ENCODE data around the gene CCDC34.
A peak's percentile ranks its signal among the peaks of the same experiment; 100 is the strongest.

CCDC34 gene, protein sequence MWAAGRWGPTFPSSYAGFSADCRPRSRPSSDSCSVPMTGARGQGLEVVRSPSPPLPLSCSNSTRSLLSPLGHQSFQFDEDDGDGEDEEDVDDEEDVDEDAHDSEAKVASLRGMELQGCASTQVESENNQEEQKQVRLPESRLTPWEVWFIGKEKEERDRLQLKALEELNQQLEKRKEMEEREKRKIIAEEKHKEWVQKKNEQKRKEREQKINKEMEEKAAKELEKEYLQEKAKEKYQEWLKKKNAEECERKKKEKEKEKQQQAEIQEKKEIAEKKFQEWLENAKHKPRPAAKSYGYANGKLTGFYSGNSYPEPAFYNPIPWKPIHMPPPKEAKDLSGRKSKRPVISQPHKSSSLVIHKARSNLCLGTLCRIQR

DNA sequence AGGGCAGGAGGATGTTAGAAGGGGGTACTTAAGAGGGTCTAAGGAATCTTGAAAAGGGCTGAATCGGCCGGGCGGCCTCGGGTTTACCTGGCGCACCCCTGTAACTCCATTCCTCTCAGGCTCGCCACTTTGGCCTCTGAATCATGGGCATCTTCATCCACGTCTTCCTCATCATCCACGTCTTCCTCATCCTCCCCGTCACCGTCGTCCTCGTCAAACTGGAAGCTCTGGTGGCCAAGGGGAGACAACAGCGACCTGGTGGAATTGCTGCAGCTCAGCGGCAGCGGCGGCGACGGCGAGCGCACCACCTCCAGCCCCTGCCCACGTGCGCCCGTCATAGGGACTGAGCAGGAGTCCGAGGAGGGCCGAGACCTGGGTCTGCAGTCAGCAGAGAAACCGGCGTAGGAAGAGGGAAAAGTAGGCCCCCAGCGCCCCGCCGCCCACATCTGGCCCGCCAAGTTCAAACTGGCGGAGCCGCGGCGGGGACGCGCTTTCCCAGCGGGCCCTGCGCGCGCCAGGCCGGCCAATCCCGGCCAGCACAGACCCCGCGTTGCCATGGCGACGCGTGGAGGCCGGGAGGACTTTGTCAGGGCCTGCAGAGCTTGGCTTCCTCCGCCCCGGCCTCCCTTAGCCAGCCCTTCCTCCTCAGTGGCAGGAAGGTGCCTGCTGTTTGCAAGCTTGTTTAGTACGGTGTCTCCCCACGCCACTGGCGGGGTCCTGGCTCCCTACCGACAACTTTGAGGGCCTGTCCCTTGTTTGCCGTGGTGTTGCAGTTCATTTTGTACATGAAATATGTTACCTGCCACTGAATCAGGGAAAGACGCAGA, at the start of gene CCDC34:
CCDC34 (minus strand) TSS at position 467 of the 827 bp plus-strand sequence; CDS start at position 446, 21 bp downstream.
- peak; percentile 85 for DNase-seq

DNA sequence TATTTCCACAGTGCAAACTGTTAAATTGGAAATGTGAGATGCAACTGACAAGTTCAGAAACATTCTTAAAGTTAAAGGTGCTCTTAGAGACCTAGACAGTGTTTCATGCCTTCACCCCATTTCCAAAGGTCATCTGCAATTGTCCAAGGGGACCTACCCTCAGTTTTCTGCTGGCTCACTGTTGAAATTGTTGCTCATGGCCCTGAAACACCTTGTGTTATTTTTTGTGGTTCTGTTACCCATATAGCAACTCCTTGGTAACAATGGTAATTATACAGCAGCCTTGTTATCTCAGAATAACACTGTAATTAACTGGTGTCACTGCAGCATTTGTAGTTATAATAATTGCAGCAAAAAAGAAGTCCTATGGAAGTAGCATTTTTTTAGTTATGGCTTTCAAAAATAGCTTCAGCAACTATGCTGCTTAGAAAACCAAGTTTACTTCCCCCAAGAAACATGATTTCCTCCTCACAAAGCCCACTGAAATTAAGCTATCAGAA, 49.2 kb upstream of the CCDC34 start:
- DNase-seq: no peak

DNA sequence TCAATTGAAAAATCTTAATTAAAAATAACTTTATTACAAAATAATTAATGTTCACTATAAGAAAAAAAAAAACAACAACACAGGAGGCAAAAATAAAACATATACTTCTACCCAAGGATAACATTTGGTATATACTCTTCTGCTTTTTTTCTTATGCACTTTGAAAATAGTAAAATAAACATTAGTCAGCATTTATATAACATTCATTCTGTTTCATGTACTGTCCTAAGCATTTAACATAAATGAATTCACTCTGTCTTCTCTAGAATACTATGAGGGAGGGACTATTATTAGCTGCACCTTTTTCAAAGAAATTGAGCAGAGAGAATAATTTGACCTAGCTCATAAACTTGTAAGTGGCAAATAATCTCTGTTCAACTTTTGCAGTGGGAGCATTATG, 48.3 kb upstream of the CCDC34 start:
- no peak for DNase-seq

DNA sequence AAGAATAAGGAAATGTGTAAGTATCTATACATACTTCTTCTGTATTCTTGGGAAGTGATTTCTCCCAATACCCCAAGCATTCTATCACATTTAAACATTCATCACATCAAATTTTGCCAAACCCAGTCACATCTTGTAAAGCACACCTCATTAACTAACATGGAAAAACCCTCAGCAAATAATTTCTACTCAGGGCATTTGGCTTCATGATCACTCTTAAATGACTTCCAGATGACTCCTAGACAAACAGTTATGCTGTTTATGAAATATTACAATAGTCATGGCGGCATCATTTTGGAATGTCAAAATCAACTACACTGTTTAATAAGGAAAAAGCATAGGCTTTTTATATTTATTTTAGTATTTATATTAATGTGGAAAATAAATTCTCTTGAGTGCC, 47.3 kb upstream of the CCDC34 start:
- no peak for DNase-seq

DNA sequence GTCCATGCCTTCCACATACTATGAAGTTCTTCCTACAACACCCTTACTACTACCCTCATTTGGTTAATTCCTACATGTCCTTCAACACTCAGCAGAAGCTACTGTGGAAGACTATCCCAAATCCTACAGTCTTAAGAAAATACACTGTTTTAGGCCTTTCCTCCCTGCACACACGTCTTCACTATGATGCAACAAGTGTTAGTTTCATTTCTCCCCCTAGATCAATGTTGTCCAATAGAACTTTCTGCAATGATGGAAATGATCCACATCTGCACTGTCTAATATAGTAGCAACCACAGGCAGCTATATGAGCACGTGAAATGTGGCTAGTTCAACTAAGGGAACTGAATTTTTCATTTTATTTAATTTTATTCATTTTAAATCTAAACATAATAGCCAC, 46.7 kb upstream of the CCDC34 start:
- no peak for DNase-seq

DNA sequence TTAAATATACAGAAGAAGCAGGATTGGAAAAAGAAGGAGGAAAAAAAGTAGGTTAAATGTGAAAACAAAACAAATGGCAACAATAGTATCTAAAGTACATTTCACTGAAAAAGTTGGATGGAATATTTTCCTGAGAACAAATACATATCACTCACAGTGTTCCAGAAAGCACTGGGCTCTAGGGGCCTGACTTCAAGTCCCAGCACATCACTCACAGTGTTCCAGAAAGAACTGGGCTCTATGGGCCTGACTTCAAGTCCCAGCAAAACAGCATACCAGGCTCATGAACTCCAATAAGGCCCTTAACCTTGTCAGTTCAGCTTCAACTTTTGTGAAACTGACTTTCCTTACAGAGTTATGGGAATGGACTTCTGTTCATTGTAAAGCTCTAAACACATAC, 46.0 kb upstream of the CCDC34 start:
- DNase-seq: no peak

DNA sequence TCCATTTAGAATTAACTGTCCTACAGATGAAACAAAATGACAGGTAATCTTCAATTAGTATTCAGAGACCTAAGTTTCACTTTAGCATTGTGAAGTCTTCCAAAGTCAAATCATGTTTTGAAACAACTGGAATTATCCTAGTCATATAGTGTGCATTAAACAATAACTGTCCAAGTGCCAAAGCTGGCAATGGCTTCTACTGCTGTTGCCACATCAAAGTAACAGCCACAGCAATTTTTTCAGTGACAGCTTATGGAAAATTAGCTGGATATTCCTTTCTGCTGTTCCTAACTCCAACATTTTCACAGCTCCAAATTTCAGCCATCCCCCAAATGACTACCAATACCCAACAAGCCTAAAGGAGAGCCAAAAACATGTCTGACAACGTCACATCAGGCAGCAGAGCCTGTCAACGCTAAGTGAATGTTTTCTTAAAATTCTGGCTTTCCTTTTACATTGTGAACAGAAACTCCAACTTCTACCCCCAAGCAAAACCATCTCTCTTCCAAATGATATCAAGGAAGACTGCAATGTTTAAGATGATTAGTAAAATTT, 45.3 kb upstream of the CCDC34 start:
- DNase-seq: no peak

DNA sequence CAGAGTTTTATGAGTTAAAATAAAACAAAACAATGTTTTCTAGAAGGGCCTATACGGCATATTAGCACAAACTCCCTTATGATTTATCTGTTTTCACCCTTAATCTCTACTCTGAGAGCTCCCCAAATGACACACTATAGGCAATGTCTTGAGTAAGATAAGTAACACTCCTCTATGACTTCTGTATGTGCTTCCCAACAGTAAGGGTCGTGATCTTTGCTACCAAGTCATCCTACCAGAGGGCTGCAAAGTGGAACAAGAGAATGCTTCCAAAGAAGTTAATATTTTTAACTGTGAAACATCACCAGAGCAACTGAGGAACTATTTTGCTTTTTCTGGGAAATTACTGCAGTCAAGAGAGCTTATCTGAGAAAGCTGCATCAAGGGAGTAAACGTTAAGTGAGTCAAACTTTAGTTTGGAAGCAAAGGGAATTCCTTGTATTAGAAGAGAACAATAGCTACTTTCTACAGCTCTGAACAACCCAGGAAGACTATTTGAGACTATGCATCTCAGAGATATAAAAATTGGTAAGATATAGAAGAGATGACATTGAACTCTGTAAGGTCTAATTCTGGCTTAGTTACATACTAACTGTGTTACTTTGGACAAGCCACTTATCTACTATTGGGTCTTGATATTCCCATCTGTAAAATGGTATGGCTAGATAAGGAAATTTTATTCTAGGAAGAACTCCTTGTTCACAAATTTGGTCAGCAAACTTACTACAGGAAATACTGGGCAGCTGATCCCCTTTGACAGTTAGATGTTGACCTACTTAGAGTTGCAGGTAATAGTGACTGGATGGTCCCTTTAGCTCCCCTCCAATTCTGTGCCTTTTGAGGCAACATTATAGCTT, 43.7 kb upstream of the CCDC34 start:
- DNase-seq: no peak

DNA sequence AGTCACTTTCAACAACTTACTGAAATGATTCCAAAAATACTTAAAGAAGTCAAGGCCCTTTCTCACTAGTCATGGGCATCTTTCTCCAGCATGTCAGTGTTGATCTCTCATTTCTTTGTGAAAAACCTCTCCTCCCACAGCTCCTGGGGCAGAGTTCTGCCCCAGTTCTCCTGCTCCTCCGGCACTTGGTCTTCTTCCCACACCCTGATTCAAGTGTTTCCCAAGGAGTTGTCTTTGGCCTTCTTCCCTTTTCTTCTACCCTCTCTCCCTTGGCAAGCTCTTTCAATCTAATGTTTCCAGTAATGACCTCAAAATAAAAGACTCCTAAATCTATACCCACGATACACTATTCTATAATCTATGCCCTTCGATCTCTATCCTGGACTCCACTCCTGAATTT, 42.1 kb upstream of the CCDC34 start:
- DNase-seq: no peak

DNA sequence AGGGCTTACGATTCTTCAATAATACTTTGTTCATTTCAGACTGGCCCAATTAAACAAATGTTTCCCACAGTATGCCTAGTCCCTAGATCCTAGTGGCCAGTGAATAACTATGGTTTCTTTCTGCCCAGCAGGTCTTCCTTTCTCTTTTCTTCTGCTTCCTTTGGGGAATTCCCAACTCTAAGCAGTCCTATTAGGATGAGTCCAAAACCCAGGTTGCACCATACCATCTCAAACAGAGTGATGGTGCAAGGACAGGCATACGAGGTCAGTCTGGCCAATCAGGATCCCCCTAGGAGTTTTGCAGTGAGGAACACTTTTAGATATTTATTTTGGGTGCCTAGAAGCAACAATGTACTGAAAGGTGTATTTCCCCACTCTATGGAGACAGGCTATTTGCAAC, 41.4 kb upstream of the CCDC34 start:
- DNase-seq: no peak

DNA sequence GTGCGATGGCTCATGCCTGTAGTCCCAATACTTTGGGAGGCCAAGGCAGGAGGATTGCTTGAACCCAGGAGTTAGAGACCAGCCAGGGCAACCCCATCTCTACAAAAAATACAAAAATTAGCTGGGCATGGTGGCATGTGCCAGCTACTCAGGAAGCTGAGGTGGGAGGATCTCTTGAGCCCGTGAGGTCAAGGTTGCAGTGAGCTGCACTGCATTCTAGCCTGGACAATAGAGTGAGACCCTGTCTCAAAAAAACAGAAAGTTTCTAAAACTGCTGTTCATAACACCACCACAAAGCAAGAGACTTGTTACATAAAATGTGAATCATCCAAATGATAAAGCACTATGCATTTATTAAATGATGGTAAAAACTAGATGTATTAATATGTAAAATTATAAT, 40.2 kb upstream of the CCDC34 start:
- no peak for DNase-seq

DNA sequence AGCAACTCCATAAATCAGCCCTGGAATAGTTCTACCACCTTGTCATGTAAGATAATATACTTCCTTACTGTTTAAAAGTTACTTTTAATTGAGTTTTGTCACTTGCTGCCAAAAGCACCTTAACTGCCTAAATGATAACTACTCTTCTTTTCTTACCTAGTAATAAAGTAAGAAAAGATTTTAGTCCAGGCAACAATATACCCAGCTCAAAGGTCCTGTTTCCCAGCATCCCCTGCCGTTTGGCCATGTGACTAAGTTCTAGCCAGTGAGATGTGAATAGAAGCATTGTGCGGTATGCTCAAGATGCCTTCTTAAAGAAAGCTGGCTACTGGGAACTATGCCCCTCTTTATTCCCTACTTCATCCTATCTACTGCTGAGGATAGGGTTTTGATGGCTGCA, 39.4 kb upstream of the CCDC34 start:
- DNase-seq: no peak

DNA sequence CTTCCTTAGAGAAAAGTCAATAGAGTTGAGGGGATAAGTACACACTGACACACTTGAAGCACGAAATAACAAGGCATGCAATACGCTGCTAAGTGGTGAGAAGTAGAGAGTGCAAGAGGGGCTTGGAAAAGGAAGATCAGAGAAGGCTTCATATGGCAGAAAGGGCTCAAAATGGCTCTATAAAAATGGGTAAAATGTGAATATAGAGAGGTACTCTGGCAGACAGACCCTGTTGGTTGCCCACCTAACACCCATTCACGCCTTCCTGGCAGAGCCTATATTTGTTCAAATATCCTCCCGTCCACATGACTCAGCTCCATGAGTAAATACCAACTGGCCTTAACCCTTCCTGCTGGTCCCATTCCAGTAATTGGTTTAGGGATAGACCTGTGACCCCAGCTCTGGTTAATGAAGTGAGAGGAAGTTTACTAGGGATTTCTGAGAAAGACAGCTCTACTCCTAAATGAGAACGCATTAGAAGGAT, 38.9 kb upstream of the CCDC34 start:
- no peak for DNase-seq

DNA sequence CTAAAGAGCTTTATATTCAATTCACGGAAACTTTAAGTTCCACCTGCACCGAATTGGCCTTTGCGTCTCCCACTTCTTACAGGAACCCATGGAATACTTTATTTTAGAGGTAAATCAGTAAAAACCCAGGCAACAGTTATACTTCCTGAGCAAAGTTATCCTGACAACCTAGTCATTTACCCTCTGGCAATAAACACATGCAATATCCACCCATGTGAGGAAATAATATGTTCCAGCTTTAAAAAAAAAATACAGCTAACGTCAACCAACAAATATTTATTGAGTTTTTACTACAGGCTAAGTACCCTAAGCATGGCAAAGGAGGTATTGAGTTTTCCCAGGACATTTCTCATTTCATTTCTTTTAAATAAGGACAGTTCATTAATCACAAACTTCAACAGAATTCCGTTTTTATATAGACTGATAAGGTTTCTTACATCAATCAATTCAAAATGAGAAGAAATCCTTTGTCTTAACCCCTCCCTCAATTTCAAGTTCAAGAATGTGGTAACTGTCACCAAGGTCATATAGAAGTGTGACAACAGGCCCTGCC, 38.3 kb upstream of the CCDC34 start:
- DNase-seq: no peak

DNA sequence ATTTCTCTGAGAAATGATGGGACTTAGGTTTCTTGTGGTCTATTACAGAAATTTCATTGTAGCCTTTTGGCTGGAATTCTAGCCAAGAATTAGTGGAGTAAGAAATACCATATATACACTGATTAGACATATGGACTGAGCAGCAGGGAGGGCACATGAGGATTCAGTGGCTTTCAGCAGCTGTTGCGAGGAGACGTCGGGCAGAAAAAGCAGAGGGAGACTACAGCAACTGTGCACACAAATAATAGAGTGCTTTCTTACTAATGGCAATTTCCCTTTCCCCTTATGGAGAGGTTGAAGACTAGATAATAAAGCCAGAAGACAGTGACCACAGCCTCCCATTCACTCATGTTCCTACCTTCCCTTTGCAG, 35.4 kb upstream of the CCDC34 start:
- DNase-seq: no peak

DNA sequence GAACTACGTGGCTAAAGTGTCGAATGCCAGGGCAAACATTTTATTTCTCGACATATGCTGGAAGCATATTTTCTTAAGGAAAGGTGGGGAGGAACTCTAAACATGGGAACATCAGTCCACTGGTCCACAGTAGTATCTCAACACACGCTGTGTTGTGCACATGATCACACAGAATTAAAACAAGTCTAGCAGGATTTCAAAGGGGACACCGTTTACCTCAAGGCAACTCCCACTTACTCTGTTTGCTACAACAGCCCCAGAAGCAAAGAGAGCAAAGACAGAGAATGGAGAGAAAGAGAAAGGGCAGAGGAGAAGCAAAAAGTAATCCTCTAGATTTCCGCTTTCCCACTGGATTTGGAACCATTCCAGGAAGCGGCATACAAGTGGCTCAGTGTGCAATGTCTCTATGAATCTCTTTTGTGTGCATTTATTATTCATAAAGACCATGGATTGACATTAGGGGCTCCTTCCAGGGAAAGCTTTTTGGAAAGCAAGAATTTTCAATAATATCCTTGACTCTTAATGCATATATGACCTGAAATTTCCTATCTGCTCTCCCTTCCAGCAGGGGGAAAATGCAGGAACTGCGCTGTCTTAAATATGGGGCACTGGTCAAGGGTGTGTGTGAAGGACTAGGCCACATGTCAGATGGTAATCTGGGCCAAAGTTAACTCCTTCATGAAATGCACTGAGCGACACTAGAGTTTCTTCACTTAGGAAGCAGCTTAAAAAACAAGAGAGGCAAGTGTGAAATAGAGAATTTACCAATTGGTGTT, 34.8 kb upstream of the CCDC34 start:
- no peak for DNase-seq

DNA sequence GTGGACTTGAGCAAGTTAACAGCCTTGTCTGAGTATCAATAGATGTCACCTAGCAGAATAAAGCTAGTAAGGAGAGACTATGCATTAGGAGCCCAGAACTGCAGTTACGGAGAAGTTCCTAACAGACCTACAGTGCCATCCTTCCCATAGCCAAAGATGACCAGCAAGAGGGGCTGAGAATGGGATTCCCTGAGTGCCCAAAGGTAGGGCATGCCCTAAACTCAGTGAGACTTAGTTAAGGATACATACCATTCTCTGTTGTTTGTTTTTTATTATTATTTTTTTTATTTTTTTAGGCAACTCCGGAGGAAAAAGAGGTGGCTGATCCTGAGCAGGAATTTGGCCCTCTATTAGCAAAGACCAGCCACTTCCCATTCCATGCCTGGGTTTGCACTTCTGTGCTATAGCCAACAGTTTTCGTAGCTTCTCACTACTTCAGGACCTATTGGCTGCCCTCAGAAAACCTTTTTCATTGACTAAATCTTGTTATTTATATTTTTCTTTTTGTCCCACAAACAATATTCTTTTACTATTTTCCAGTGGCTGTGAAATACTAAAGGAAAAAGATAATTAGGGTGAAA, 33.3 kb upstream of the CCDC34 start:
- no peak for DNase-seq

DNA sequence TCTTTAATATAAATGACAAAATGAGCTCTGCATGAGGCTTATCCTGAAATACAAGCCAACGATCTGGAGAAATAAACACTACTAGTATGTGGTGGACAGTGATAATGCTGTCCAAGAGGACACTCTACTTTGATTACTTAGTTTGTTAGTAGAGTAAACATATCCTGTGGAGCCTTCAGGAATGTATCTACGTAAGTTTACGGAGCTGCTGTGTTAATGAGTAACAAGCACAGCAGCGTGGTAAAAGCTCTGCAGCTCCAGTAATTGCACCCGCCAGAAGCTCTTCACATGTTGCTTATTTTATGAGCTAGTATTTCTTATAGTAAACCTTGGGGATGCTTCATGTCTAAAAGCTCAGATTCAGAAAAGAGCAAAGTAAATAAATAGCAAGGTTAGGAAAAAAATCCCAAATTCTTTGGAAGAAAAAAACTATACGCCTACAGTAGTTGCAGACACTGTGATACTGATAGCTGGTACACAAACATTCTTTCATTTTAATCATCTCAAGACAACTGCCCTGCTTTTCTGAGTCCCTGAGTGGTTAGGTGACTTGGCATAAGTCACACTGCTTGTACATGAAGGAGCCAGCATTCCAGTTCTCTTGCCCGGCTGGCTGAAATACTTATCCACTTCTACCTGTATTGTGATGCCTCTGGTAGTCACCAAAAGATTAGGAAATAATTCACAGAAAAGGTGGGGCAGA, 32.7 kb upstream of the CCDC34 start:
- no peak for DNase-seq

DNA sequence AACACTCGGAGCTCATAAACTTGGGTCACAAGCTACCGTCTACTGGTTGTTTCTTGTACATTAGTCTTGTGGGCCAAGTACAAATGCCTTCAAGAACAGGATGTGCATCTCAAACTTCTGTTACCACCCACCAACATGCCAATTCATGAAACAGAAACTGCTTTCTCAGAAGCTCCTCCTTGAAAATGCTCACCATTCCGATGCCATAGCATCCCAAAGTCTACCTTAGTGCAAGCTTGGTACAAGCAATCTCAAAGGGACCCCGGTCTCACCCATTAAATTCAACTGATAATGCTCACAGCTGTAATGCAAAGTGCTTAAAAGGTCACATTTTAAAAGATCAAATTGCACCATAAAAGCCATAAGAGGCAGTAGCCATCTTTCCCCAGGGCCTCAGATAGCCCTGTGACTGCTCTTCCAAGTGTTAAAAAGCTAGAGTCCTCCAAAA, 31.8 kb upstream of the CCDC34 start:
- no peak for DNase-seq
